GM12878 (cell line): ENCODE results near the gene CARD11. TPM values are rescaled to one million over a fixed set of nuclear protein-coding genes. Genes with fewer than 3 reads are reported as not detected.

Source experiments
- ATAC-seq: fragments of 200-7000 bp; cut with Tn5 transposase; 3 replicates; pipeline ENCODE4 v1.9.1; 2020; ENCODE audit warnings: mild to moderate bottlenecking, moderate library complexity
- BruUV-seq: library from RNA; stranded (reverse); fragments of 400-500 nt; replicated peaks from 2 replicates; lab custom pipeline; 2021; lab: Mats Ljungman, UMichigan
- CTCF ChIA-PET: fragments of 300-600 bp; sonication (Branson Sonifier 250); formaldehyde crosslinking; extraction: SDS; loops from one replicate; lab custom pipeline; 2021; ENCODE audit warnings: inconsistent platforms; lab: Yijun Ruan, JAX
- POLR2A ChIA-PET: fragments of 350-600 bp; formaldehyde crosslinking; extraction: SDS; loops from one replicate; lab custom pipeline; 2021; ENCODE audit warnings: inconsistent platforms; lab: Charles Lee
- RAD21 ChIA-PET: fragments of 300-600 bp; sonication (Branson Sonifier 250); formaldehyde crosslinking; loops from one replicate; lab custom pipeline; 2023; ENCODE audit warnings: antibody characterized with exemption; ENCODE audit not compliant: unreplicated experiment; lab: Charles Lee
- SMC1A ChIA-PET: fragments of 300-600 bp; sonication (Branson Sonifier 250); formaldehyde crosslinking; loops from one replicate; lab custom pipeline; 2023; ENCODE audit not compliant: unreplicated experiment, uncharacterized antibody; lab: Charles Lee
- DNase-seq: peaks from one replicate; pipeline ENCODE4 v3.0.0-alpha.2; 2011; ENCODE audit warnings: low read depth, low spot score
- FAIRE-seq: peaks from 3 replicates; lab custom pipeline; 2011; peaks lifted over from hg19 to GRCh38; lab: Jason Lieb, UNC
- H2AFZ ChIP-seq: 2 replicates; pipeline ENCODE4 v1.6.0; 2011; ENCODE audit warnings: low read depth, low read length, control low read depth; ENCODE audit not compliant: control insufficient read depth
- H3K27ac ChIP-seq: 2 replicates; pipeline ENCODE4 v1.5.1; 2011; ENCODE audit warnings: control low read depth; ENCODE audit not compliant: control insufficient read depth, insufficient read depth
- H3K27me3 ChIP-seq, 2 experiments: replicated peaks in 1 of 2; 2 replicates each; pipeline versions ENCODE4 v1.6.0 to v1.6.1; 2011; ENCODE audit warnings: low read length in 1 of 2; ENCODE audit not compliant: control insufficient read depth in 2 of 2, insufficient read depth in 2 of 2
- H3K36me3 ChIP-seq, 2 experiments: 2 replicates each; pipeline ENCODE4 v1.5.1; 2011; ENCODE audit warnings: low read length in 1 of 2; ENCODE audit not compliant: control insufficient read depth in 2 of 2, insufficient read depth in 2 of 2
- H3K4me1 ChIP-seq: 2 replicates; pipeline ENCODE4 v1.6.1; 2011; ENCODE audit warnings: mild to moderate bottlenecking, low read length, moderate library complexity, mixed read lengths; ENCODE audit not compliant: control insufficient read depth, insufficient read depth
- H3K4me2 ChIP-seq: 2 replicates; pipeline ENCODE4 v1.6.0; 2011; ENCODE audit warnings: control low read depth; ENCODE audit not compliant: control insufficient read depth, insufficient read depth
- H3K4me3 ChIP-seq: fragments of 200-600 bp; sonication (generic); 2 replicates; pipeline ENCODE4 v1.5.1; 2016
- H3K79me2 ChIP-seq: 2 replicates; pipeline ENCODE4 v1.6.0; 2011; ENCODE audit warnings: low read length; ENCODE audit not compliant: control insufficient read depth, insufficient read depth
- H3K9ac ChIP-seq: 2 replicates; pipeline ENCODE4 v1.8.0; 2011; ENCODE audit warnings: low read length, control low read depth, mixed read lengths; ENCODE audit not compliant: control insufficient read depth, insufficient read depth
- H3K9me3 ChIP-seq: replicated peaks from 3 replicates; pipeline ENCODE4 v1.5.1; 2011; ENCODE audit warnings: mild to moderate bottlenecking, low read length; ENCODE audit not compliant: control insufficient read depth, insufficient read depth
- H4K20me1 ChIP-seq: 2 replicates; pipeline ENCODE4 v1.6.0; 2011; ENCODE audit not compliant: control insufficient read depth, insufficient read depth
- CHD4 ChIP-seq: fragments of 200-600 bp; sonication (generic); IDR thresholded peaks from 2 replicates; pipeline ENCODE4 v1.6.1; 2016; ENCODE audit warnings: mild to moderate bottlenecking
- EP300 ChIP-seq, 2 experiments: fragments of 150-350 bp in 1 of 2; IDR thresholded peaks; 2 replicates each; pipeline ENCODE4 v1.6.1; 2011 to 2012; ENCODE audit warnings: low read depth in 2 of 2, low read length in 2 of 2, borderline replicate concordance in 1 of 2, improper control_type of control experiment in 1 of 2, inconsistent platforms in 1 of 2; ENCODE audit not compliant: control insufficient read depth in 1 of 2
- HCFC1 ChIP-seq: fragments of 150-350 bp; IDR thresholded peaks from 2 replicates; pipeline ENCODE4 v1.6.1; 2014; ENCODE audit warnings: low read length
- MEF2A ChIP-seq: IDR thresholded peaks from 2 replicates; pipeline ENCODE4 v1.6.1; 2011; ENCODE audit warnings: low read depth, mild to moderate bottlenecking, low read length, moderate library complexity; ENCODE audit not compliant: insufficient read depth
- MXI1 ChIP-seq: fragments of 150-350 bp; IDR thresholded peaks from 2 replicates; pipeline ENCODE4 v1.6.1; 2011; ENCODE audit warnings: low read depth, mild to moderate bottlenecking, inconsistent platforms, low read length, improper control_type of control experiment
- RCOR1 ChIP-seq: conservative IDR thresholded peaks from 2 replicates; pipeline ENCODE4 v1.6.1; 2012; ENCODE audit warnings: low read depth, low read length, improper control_type of control experiment
- RELA ChIP-seq: fragments of 450-650 bp; IDR thresholded peaks from 2 replicates; pipeline ENCODE4 v1.8.0; 2014; ENCODE audit warnings: borderline replicate concordance; ENCODE audit not compliant: partially characterized antibody
- WGBS: methylation state at CpG from one replicate; pipeline ENCODE4 v1.1.6; 2016; ENCODE audit warnings: low lambda C conversion rate; ENCODE audit not compliant: insufficient replicate concordance, insufficient coverage; ENCODE audit errors: missing lambda C conversion rate; 5-methylcytosine and 5-hydroxymethylcytosine counted together
- in situ Hi-C: fragments of 300-500 bp; cut with MboI; formaldehyde crosslinking; loops from 9 replicates; pipeline ENCODE4 v1.14.3; 2018; ENCODE audit warnings: mixed read lengths
- intact Hi-C: fragments of 100-400 bp; cut with micrococcal nuclease; formaldehyde crosslinking; loops from one replicate; pipeline ENCODE4 v1.14.2; 2022; ENCODE audit not compliant: unreplicated experiment
- polyA plus RNA-seq, 11 experiments: library from polyadenylated mRNA; depleted of rRNA in 4 of 11; unstranded in 6 of 11; stranded (reverse) in 5 of 11; fragments of >200 nt; fragmentation: Nextera tagmentation in 4 of 11; fragmentation: Illumina TruSeq in 1 of 11; extraction: Ambion mirVana in 4 of 11; extraction: Trizol in 1 of 11; gene quantifications; 1 replicate in 1 of 11; 2 replicates in 10 of 11; pipeline versions ENCODE4 v1.2.1 to v1.2.3, GENCODE V29; 2011 to 2016; ENCODE audit warnings: inconsistent platforms in 2 of 11, missing spikeins in 2 of 11, low read depth in 1 of 11
- total RNA-seq, 4 experiments: library from RNA; depleted of rRNA in 3 of 4; stranded (reverse); fragments of >200 nt in 3 of 4; fragmentation: Illumina TruSeq in 1 of 4; extraction: Trizol in 1 of 4; gene quantifications; 2 replicates each; pipeline versions ENCODE4 v1.2.1 to v1.2.3, GENCODE V29; 2013 to 2021
- TF ChIP-seq, protein P1 (sequence below): fragments of 450-650 bp; IDR thresholded peaks from 2 replicates; pipeline ENCODE4 v1.6.1; 2016; ENCODE audit warnings: mild to moderate bottlenecking

CARD11 gene
- total and polyA plus RNA-seq, 10 of the 15 experiments (the other 5 are each of a cell fraction or from before 2014, with no cell fraction given): 0.27 to 72.0 (median 28.4) TPM

DNA sequence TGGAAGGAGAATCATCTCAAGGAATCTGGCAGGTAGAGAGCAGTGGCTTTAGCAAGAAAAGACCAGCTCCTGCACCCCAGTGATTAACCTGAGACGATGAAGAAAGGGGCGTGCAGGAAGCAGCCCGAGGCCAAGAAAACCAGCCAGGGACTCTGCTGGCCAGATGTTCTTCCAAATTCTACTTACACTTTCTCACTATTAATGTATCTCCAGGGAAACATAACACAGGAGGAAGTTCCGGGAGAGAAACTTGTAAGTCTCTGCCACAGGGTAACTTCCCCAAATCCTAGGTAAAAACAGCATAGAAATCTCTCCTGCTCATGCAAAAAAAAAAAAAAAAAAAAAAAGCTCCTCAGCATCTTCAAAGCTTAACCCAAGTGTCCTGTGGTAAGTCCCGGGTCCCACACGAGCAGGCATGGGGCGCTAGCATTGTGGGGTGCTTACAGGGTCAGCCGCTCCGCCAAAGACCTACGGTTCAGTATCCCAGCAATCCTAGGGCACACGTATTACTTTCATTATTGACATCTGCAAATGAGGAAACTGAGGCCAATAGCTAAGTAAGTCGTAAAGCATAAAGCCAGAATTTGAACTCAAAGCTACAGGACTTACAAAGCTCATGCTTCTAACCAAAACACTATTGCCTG lies 102.3 kb downstream of the CARD11 start:
- H3K4me1 ChIP-seq: no peaks in the 10 kb centered on the region
- SMC1A ChIA-PET: interaction anchor here (0.6 to 0.9 kb wide), 2 partner anchors 12 to 24 kb away, joined by 3 read pairs; no protein-coding TSS in a partner anchor
- H3K27ac ChIP-seq: no peak overlapping the region
- in situ Hi-C loops (no loop called here), intact Hi-C loops (no loop called here)
- H4K20me1 ChIP-seq: no peaks in the 10 kb centered on the region
- no TSS peak for BruUV-seq
- no peak overlapping the region for H2AFZ ChIP-seq
- no peaks in the 10 kb centered on the region for H3K9me3 ChIP-seq
- CTCF ChIA-PET: no interaction called here
- H3K9ac ChIP-seq: no peak overlapping the region
- FAIRE-seq (no peak), ATAC-seq (no peak), DNase-seq (no peak)
- H3K27me3 ChIP-seq: no peaks in the 10 kb centered on the region
- POLR2A ChIA-PET: interaction anchor here (0.6 to 0.7 kb wide), 2 partner anchors 101 to 594 kb away, joined by 3 to 5 read pairs; no protein-coding TSS in a partner anchor
- RAD21 ChIA-PET: no interaction called here
- H3K36me3 ChIP-seq: peaks cover 18 to 28% of the 10 kb centered on the region in 2 experiments; a peak in 3 of 4 replicates
- no peaks in the 10 kb centered on the region for H3K79me2 ChIP-seq
- no peak overlapping the region for H3K4me3 ChIP-seq
- 82% methylated on average over 12 of the region's 12 CpGs for WGBS
- TF ChIP-seq EP300 (IDR thresholded peaks at IDR 0.05; ENCODE audit: borderline replicate concordance in 1 of 2, control insufficient read depth in 1 of 2, low read depth in 2 of 2, low read length in 2 of 2) (no peak), RCOR1 (no peak), RELA (no peak)
- TF ChIP-seq, protein P1, sequence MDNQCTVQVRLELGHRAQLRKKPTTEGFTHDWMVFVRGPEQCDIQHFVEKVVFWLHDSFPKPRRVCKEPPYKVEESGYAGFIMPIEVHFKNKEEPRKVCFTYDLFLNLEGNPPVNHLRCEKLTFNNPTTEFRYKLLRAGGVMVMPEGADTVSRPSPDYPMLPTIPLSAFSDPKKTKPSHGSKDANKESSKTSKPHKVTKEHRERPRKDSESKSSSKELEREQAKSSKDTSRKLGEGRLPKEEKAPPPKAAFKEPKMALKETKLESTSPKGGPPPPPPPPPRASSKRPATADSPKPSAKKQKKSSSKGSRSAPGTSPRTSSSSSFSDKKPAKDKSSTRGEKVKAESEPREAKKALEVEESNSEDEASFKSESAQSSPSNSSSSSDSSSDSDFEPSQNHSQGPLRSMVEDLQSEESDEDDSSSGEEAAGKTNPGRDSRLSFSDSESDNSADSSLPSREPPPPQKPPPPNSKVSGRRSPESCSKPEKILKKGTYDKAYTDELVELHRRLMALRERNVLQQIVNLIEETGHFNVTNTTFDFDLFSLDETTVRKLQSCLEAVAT: no peak
- no peak overlapping the region for H3K4me2 ChIP-seq

DNA sequence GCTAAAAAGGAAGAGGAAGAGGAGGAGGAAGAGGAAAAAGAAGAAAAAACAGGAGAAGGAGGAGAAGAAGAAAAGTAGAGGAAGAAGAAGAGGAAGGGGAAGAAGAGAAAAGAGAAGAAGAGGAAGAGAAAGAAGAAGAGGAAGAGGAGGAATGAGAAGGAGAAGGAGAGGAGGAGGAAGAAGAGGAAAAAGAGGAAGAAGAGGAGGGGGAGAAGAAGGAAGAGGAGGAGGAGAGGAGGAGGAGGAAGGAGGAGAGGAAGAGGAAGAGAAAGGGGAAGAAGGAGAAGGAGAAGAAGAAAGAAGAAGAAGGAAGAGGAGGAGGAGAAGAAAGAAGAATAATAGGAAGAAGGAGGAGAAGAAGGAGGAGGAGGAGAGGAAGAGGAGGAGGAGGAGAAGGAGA lies 103.2 kb downstream of the CARD11 start:
- Histone ChIP-seq H2AFZ (no peak overlapping the region), H3K9ac (no peak overlapping the region), H3K27me3 (no peaks in the 10 kb centered on the region), H3K9me3 (no peaks in the 10 kb centered on the region), H3K79me2 (no peaks in the 10 kb centered on the region), H3K36me3 (peaks cover 18 to 29% of the 10 kb centered on the region in 2 experiments; a peak in 3 of 4 replicates), H3K27ac (no peak overlapping the region), H3K4me3 (no peak overlapping the region), H3K4me2 (no peak overlapping the region), H3K4me1 (no peaks in the 10 kb centered on the region), H4K20me1 (no peaks in the 10 kb centered on the region)
- SMC1A ChIA-PET: interaction anchor here (0.8 kb wide), 1 partner anchor 75 kb away, joined by 3 read pairs; no protein-coding TSS in a partner anchor
- RAD21 ChIA-PET: no interaction called here
- ATAC-seq: no peak
- no peak for DNase-seq
- TF ChIP-seq RCOR1: no peak
- no peak for TF ChIP-seq HCFC1
- no peak for TF ChIP-seq MXI1
- TF ChIP-seq CHD4: no peak
- TF ChIP-seq MEF2A: no peak
- POLR2A ChIA-PET: interaction anchor here (0.6 kb wide), 1 partner anchor 197 kb away, joined by 4 read pairs; no protein-coding TSS in a partner anchor
- CTCF ChIA-PET: no interaction called here
- no peak for FAIRE-seq
- BruUV-seq: no TSS peak
- in situ Hi-C loops (no loop called here), intact Hi-C loops (no loop called here)
